ENCODE measurements around the gene GFOD1. TPM values are rescaled to one million over a fixed set of nuclear protein-coding genes. Genes with fewer than 3 reads are reported as not detected.

Gene GFOD1
- total RNA-seq, 2 experiments from 2014 or later = 8.0 to 8.7 TPM

DNA sequence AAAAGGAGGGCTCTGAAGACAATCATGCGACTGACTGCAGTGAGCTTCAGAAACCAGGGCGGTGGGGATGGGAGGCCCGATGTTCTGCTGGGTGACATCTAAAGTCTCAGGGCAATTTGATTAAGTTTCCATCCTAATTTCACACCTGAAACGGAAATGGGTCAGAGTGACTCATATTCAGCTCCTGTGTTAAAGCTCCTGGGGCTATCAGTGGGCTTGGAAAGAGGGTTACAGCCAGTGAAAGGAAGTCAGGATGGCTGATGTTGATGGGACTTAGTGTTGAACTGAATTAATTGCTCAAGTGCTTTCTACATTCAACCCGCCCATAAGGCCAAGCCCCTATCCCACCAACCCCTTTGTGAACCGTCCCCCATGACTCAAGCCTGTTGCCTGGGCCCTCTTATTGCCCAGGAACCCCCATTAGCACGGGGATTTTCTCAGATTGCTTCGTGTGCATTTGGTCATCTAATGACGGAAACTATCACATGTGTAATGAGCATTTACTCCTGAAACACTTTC lies 112.0 kb downstream of the GFOD1 start:
- no peak overlapping the region for H3K4me3 Mint-ChIP-seq
- H3K36me3 Mint-ChIP-seq (ENCODE audit: low read depth) = peaks cover 5% of the 10 kb centered on the region
- H3K27me3 Mint-ChIP-seq (ENCODE audit: low read depth) = no peaks in the 10 kb centered on the region
- H3K27ac Mint-ChIP-seq = peak overlapping the region; percentile 28
- DNase-seq (peak; percentile 50), ATAC-seq (peak; percentile 69)
- no peaks in the 10 kb centered on the region for H3K9me3 Mint-ChIP-seq (ENCODE audit: insufficient read depth)
- peaks cover 20% of the 10 kb centered on the region for H3K4me1 Mint-ChIP-seq (ENCODE audit: low read depth)
- POLR2A ChIA-PET = interaction anchor here (0.6 kb wide), 2 partner anchors 9 to 231 kb away, joined by 3 to 4 read pairs; no protein-coding TSS in a partner anchor
- CTCF ChIA-PET = interaction anchor here (0.8 to 1.8 kb wide), 6 partner anchors 8 to 199 kb away, joined by 3 to 10 read pairs (median 3); partner anchors contain the start of gene SIRT5

- ATAC-seq (no peak), DNase-seq (no peak)
- H3K27me3 Mint-ChIP-seq (ENCODE audit: low read depth) = no peaks in the 10 kb centered on the region
- no peak overlapping the region for H3K27ac Mint-ChIP-seq
- H3K36me3 Mint-ChIP-seq (ENCODE audit: low read depth) = peaks cover 5% of the 10 kb centered on the region
- CTCF ChIA-PET = interaction anchor here (1.1 to 1.6 kb wide), 2 partner anchors 36 to 199 kb away, joined by 3 read pairs; no protein-coding TSS in a partner anchor
- H3K9me3 Mint-ChIP-seq (ENCODE audit: insufficient read depth) = no peaks in the 10 kb centered on the region
- peaks cover 20% of the 10 kb centered on the region for H3K4me1 Mint-ChIP-seq (ENCODE audit: low read depth)
- no peak overlapping the region for H3K4me3 Mint-ChIP-seq
- POLR2A ChIA-PET = no interaction called here
These were observed 113.5 kb downstream of the GFOD1 start for GRCh38 chr6:13373919-13374318.

DNA sequence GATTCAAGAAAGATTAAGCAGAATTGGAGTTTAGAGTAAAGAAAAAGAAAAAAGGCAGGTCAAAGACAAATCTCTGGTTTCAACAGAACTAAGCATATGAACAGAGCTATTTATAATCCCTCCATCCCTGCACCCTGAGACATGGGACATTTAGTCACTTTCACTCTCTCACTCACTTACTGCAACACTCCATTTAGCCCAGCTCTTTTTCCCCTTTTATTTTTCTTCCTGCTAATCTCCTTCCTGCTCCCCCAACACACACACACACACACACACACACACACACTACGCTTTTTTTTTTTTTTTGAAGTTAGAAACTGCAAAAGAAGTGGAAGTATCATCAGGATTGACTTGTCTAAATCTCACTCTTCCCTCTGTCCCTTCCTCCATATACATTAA lies 113.9 kb downstream of the GFOD1 start:
- H3K27me3 Mint-ChIP-seq (ENCODE audit: low read depth) = no peaks in the 10 kb centered on the region
- no peaks in the 10 kb centered on the region for H3K9me3 Mint-ChIP-seq (ENCODE audit: insufficient read depth)
- ChIA-PET CTCF (interaction anchor here (0.6 to 1.6 kb wide), 4 partner anchors 36 to 202 kb away, joined by 3 to 4 read pairs (median 3); no protein-coding TSS in a partner anchor), POLR2A (interaction anchor here (0.6 kb wide), 2 partner anchors 8 to 114 kb away, joined by 3 to 5 read pairs; no protein-coding TSS in a partner anchor)
- H3K4me1 Mint-ChIP-seq (ENCODE audit: low read depth) = peaks cover 20% of the 10 kb centered on the region
- ATAC-seq (no peak), DNase-seq (no peak)
- H3K27ac Mint-ChIP-seq = no peak overlapping the region
- H3K36me3 Mint-ChIP-seq (ENCODE audit: low read depth) = peaks cover 5% of the 10 kb centered on the region
- H3K4me3 Mint-ChIP-seq = no peak overlapping the region

GRCh38 chr6:13372688-13373487 lies 114.5 kb downstream of the GFOD1 start:
- CTCF ChIA-PET = interaction anchor here (0.6 to 1.6 kb wide), 4 partner anchors 35 to 203 kb away, joined by 3 to 4 read pairs (median 3); no protein-coding TSS in a partner anchor
- DNase-seq = no peak
- Mint-ChIP-seq H3K4me3 (no peak overlapping the region), H3K9me3 (ENCODE audit: insufficient read depth) (no peaks in the 10 kb centered on the region), H3K27ac (no peak overlapping the region), H3K27me3 (ENCODE audit: low read depth) (no peaks in the 10 kb centered on the region), H3K36me3 (ENCODE audit: low read depth) (peaks cover 5% of the 10 kb centered on the region), H3K4me1 (ENCODE audit: low read depth) (peaks cover 20% of the 10 kb centered on the region)
- POLR2A ChIA-PET = interaction anchor here (0.6 kb wide), 2 partner anchors 9 to 114 kb away, joined by 3 to 5 read pairs; no protein-coding TSS in a partner anchor
- ATAC-seq = no peak

DNA sequence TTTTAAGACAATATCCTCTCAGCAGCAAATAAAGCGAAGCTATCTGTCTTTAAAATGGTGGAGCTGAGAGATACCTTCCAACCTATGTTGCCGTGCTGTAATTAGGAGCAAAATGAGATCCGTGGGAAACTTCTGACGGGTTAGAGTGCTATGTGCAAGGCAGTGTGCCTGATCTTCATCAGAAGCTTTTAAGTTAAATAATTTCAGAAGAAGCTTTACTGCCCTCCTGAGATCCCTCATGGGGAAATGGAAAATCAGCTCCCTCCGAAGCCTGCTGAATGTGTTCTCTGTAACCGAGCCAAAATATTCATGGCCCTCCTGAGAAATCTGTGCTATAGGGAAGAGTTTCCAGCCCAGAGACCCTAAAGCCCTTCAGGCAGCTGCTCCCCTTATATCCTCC lies 115.3 kb downstream of the GFOD1 start:
- no peak overlapping the region for H3K4me3 Mint-ChIP-seq
- ATAC-seq (no peak), DNase-seq (no peak)
- H3K9me3 Mint-ChIP-seq (ENCODE audit: insufficient read depth) = no peaks in the 10 kb centered on the region
- H3K27me3 Mint-ChIP-seq (ENCODE audit: low read depth) = no peaks in the 10 kb centered on the region
- peaks cover 5% of the 10 kb centered on the region for H3K36me3 Mint-ChIP-seq (ENCODE audit: low read depth)
- ChIA-PET POLR2A (no interaction called here), CTCF (no interaction called here)
- no peak overlapping the region for H3K27ac Mint-ChIP-seq
- peaks cover 20% of the 10 kb centered on the region for H3K4me1 Mint-ChIP-seq (ENCODE audit: low read depth)

DNA sequence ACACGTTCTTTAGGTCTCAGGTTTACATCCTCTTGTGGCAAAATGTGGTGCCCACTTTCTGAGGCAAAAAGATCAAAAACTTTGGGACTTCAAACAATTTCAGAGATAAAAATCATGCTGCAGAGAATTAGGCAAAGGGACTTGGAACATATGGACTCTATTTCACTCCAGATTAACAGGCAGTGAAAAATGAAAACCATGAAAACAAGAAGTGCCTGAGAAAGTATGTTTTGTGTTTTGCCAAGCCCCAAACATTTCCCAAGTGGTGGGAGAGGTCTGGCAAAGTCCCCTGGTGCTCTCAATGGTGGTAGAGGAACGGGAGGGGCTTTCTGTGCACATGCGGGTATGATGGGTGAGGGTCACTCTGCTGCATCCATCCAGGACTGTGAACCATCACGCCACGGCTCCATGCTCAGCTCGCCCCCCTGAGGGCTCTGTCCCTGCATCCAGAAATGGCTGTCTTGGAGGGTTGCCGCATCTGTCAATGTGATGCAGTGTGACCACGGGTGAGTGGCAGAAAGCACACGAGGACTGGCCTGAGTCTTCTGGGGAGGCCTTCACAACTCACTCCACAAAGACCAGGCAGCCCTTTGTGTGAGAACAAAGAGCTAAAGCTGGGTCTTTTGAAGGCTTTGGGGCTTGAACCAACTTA lies 115.9 kb downstream of the GFOD1 start:
- ChIA-PET CTCF (no interaction called here), POLR2A (no interaction called here)
- H3K27me3 Mint-ChIP-seq (ENCODE audit: low read depth) = no peaks in the 10 kb centered on the region
- no peaks in the 10 kb centered on the region for H3K9me3 Mint-ChIP-seq (ENCODE audit: insufficient read depth)
- DNase-seq (no peak), ATAC-seq (no peak)
- H3K27ac Mint-ChIP-seq = no peak overlapping the region
- H3K36me3 Mint-ChIP-seq (ENCODE audit: low read depth) = peaks cover 4% of the 10 kb centered on the region
- H3K4me3 Mint-ChIP-seq = no peak overlapping the region
- H3K4me1 Mint-ChIP-seq (ENCODE audit: low read depth) = peaks cover 20% of the 10 kb centered on the region

DNA sequence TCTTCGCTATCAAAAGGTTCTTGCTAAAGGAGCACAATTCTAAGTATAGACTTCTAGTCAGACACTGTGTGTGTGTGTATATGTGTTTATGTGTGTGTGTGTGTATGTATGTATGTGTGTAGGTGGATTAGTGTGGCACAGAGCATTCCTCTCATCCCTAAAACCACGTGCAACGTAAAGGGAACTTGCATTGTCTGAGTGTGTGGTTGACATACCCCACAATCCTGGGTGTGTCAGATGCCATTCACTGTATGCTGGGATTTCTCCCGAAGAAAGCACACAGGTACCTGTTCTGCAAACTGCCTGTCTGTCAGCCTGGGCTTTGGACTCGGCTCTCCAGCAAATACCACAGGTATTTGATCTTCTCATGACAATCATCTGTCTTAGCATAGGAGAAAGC lies 116.8 kb downstream of the GFOD1 start:
- DNase-seq = no peak
- ChIA-PET CTCF (no interaction called here), POLR2A (no interaction called here)
- no peaks in the 10 kb centered on the region for H3K9me3 Mint-ChIP-seq (ENCODE audit: insufficient read depth)
- peaks cover 13% of the 10 kb centered on the region for H3K4me1 Mint-ChIP-seq (ENCODE audit: low read depth)
- H3K36me3 Mint-ChIP-seq (ENCODE audit: low read depth) = no peaks in the 10 kb centered on the region
- H3K27me3 Mint-ChIP-seq (ENCODE audit: low read depth) = no peaks in the 10 kb centered on the region
- no peak overlapping the region for H3K4me3 Mint-ChIP-seq
- no peak overlapping the region for H3K27ac Mint-ChIP-seq
- ATAC-seq = no peak

DNA sequence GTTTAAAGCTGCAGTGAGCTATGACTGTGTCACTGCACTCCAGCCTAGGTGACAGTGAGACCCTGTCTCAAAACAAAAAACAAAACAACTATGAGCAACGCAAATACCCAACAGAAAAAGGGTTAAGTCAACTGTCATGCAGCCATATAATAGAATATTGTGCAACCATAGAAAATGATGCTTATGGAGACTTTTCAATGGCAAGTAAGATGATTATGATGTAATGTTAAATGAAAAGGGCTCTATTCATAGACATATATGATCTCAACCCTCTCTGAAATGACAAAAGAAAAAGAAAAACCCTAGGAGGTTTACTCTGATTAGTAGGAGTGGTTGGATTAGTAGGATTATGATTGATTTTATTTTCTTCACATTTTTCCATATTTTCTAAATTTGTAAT lies 117.8 kb downstream of the GFOD1 start:
- peaks cover 5% of the 10 kb centered on the region for H3K36me3 Mint-ChIP-seq (ENCODE audit: low read depth)
- no peaks in the 10 kb centered on the region for H3K27me3 Mint-ChIP-seq (ENCODE audit: low read depth)
- peaks cover 6% of the 10 kb centered on the region for H3K4me1 Mint-ChIP-seq (ENCODE audit: low read depth)
- CTCF ChIA-PET = no interaction called here
- ATAC-seq (no peak), DNase-seq (no peak)
- no peaks in the 10 kb centered on the region for H3K9me3 Mint-ChIP-seq (ENCODE audit: insufficient read depth)
- H3K27ac Mint-ChIP-seq = no peak overlapping the region
- no peak overlapping the region for H3K4me3 Mint-ChIP-seq
- POLR2A ChIA-PET = interaction anchor here (0.6 kb wide), 1 partner anchor 225 kb away, joined by 6 read pairs; no protein-coding TSS in a partner anchor

DNA sequence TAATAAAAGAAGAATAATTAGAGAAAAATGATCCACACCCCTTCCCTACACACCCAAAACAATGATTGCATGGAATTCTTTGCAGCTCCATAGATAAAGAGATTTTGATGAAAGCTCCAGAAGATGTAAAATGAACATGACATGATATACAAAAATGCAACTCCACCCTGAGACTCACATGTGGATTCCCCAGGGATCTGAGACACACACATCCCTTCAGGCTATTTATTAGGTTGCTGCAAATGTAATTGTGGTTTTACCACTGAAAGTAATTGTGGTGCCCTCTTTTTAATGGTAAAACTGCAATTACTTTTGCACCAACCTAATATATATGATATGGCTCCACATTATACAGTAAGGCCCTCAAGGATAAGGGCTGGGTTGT lies 118.7 kb downstream of the GFOD1 start:
- Mint-ChIP-seq H3K27ac (no peak overlapping the region), H3K36me3 (ENCODE audit: low read depth) (peaks cover 5% of the 10 kb centered on the region), H3K27me3 (ENCODE audit: low read depth) (no peaks in the 10 kb centered on the region), H3K4me1 (ENCODE audit: low read depth) (peaks cover 5% of the 10 kb centered on the region), H3K9me3 (ENCODE audit: insufficient read depth) (no peaks in the 10 kb centered on the region), H3K4me3 (no peak overlapping the region)
- DNase-seq = no peak
- CTCF ChIA-PET = no interaction called here
- POLR2A ChIA-PET = interaction anchor here (0.6 kb wide), 1 partner anchor 26 kb away, joined by 4 read pairs; no protein-coding TSS in a partner anchor
- ATAC-seq = no peak

- H3K27ac Mint-ChIP-seq = no peak overlapping the region
- no peaks in the 10 kb centered on the region for H3K9me3 Mint-ChIP-seq (ENCODE audit: insufficient read depth)
- H3K4me3 Mint-ChIP-seq = no peak overlapping the region
- no peak for ATAC-seq
- POLR2A ChIA-PET = interaction anchor here (0.6 kb wide), 1 partner anchor 26 kb away, joined by 4 read pairs; no protein-coding TSS in a partner anchor
- H3K36me3 Mint-ChIP-seq (ENCODE audit: low read depth) = peaks cover 5% of the 10 kb centered on the region
- CTCF ChIA-PET = no interaction called here
- no peaks in the 10 kb centered on the region for H3K27me3 Mint-ChIP-seq (ENCODE audit: low read depth)
- DNase-seq = no peak
- peaks cover 2% of the 10 kb centered on the region for H3K4me1 Mint-ChIP-seq (ENCODE audit: low read depth)
These were observed 119.2 kb downstream of the GFOD1 start for GRCh38 chr6:13368079-13368730.

- Mint-ChIP-seq H3K27me3 (ENCODE audit: low read depth) (no peaks in the 10 kb centered on the region), H3K4me3 (no peak overlapping the region), H3K36me3 (ENCODE audit: low read depth) (peaks cover 5% of the 10 kb centered on the region), H3K9me3 (ENCODE audit: insufficient read depth) (no peaks in the 10 kb centered on the region), H3K4me1 (ENCODE audit: low read depth) (no peaks in the 10 kb centered on the region), H3K27ac (no peak overlapping the region)
- no peak for DNase-seq
- ChIA-PET POLR2A (no interaction called here), CTCF (no interaction called here)
- ATAC-seq = no peak
These were observed 120.0 kb downstream of the GFOD1 start for GRCh38 chr6:13367396-13367795.

All from activated CD8-positive, alpha-beta T cell treated with anti-CD3 and anti-CD28 coated beads, Interleukin-2, amount 10 ng/mL, durations not matched to agents 7 days and 5 days (primary cell).